A673 (cell line): ENCODE measurements around the gene DKK3.

Source experiments
- EZH2 ChIP-seq: fragments of 200-600 bp; sonication (generic); IDR thresholded peaks from 2 replicates; pipeline ENCODE4 v1.6.1; 2017; ENCODE audit warnings: borderline replicate concordance, low read depth, mild to moderate bottlenecking, mixed read lengths, antibody characterized with exemption, low read length; ENCODE audit not compliant: poor library complexity, severe bottlenecking
- TF ChIP-seq, protein P1 (sequence below): fragments of 300-800, 200-600 bp; sonication (generic); conservative IDR thresholded peaks from 2 replicates; pipeline ENCODE4 v1.5.1; 2017; ENCODE audit warnings: low read depth, mild to moderate bottlenecking, antibody characterized with exemption, low read length, moderate library complexity, mixed read lengths

GRCh38 chr11:11965656-11966353 lies 42.6 kb downstream of the DKK3 start:
- TF ChIP-seq, protein P1, sequence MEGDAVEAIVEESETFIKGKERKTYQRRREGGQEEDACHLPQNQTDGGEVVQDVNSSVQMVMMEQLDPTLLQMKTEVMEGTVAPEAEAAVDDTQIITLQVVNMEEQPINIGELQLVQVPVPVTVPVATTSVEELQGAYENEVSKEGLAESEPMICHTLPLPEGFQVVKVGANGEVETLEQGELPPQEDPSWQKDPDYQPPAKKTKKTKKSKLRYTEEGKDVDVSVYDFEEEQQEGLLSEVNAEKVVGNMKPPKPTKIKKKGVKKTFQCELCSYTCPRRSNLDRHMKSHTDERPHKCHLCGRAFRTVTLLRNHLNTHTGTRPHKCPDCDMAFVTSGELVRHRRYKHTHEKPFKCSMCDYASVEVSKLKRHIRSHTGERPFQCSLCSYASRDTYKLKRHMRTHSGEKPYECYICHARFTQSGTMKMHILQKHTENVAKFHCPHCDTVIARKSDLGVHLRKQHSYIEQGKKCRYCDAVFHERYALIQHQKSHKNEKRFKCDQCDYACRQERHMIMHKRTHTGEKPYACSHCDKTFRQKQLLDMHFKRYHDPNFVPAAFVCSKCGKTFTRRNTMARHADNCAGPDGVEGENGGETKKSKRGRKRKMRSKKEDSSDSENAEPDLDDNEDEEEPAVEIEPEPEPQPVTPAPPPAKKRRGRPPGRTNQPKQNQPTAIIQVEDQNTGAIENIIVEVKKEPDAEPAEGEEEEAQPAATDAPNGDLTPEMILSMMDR: no peak
- TF ChIP-seq EZH2: no peak
